Measurements from ENCODE around the gene SPATA21. TPM values are rescaled to one million over a fixed set of nuclear protein-coding genes. Genes with fewer than 3 reads are reported as not detected.

The SPATA21 gene
- total RNA-seq, 1 experiment from 2014 or later, result not detected

DNA sequence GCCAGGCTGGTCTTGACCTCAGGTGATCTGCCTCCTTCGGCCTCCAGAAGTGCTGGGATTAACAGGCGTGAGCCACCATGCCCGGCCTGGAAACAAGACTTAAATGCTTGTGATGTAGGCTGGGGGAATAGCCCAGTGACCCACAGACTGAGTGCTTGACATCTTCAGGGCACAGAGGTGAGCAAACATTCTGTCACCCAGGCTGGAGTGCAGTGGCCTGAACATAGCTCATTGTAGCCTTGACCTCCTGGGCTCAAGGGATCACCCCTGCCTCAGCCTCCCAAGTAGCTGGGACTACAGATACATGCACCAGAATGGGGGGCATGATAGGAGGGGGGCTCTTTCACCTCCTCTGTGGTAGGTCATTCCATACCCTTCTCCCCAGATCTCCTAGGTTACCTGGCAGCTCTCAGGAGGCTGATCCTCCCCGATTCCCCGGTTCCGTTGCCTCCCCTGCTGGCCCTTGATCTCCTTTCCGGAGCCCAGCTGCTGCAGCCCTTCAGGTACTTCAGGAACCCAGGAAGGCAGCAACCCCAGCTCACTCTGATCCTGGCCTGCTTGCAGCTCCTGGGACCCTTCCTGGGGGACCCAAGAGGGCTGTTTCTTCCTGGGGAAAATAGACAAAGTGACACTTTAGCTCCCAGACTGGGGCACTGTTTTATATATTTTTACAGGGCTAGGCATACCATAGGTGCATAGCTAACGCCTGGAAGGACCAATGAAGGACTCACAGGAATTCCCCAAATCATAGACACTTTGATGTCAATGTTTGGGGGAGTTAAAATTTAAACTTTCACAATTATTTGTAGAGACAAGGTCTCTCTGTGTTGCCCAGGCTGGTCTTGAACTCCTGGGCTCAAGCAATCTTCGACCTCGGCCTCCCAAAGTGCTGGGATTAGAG is 11.8 kb downstream of the SPATA21 start:
- no peaks in the 10 kb centered on the region for H4K20me1 ChIP-seq (ENCODE audit: control insufficient read depth, insufficient read depth, insufficient read length)
- H3K4me1 ChIP-seq (ENCODE audit: insufficient read depth, low read length), result peaks cover 3% of the 10 kb centered on the region; the same call in 1 of the 2 replicates

More for the DNA sequence above, 11.8 kb downstream of the SPATA21 start:
- Histone ChIP-seq H3K4me2 (ENCODE audit: insufficient read depth, insufficient read length, low read length) (no peak overlapping the region), H2BK12ac (ENCODE audit: insufficient read length, low read depth, low read length) (no peak overlapping the region), H3K18ac (ENCODE audit: insufficient read length, low read depth, low read length) (no peak overlapping the region), H3K79me2 (ENCODE audit: insufficient read depth, low read length) (no peaks in the 10 kb centered on the region), H3K23me2 (ENCODE audit: insufficient read length, low read depth, low read length, poor library complexity, severe bottlenecking) (no peaks in the 10 kb centered on the region), H4K91ac (ENCODE audit: insufficient read length, low read depth, low read length) (no peak overlapping the region), H3T11ph (ENCODE audit: low read length) (no peak overlapping the region), H3K4ac (ENCODE audit: low read depth, low read length) (no peak overlapping the region), H2BK15ac (ENCODE audit: low read depth, low read length) (no peak overlapping the region), H2AK5ac (ENCODE audit: insufficient read length, low read length) (no peak overlapping the region), H4K5ac (ENCODE audit: insufficient read length, low read depth, low read length) (no peak overlapping the region), H3K56ac (ENCODE audit: insufficient read length, low read depth, low read length) (no peak overlapping the region), H3K27me3 (ENCODE audit: insufficient read depth, low read length) (no peaks in the 10 kb centered on the region; the same call in 1 of the 2 replicates), H2BK20ac (ENCODE audit: low read depth, low read length, poor library complexity, severe bottlenecking) (no peak overlapping the region), H4K8ac (replicated peaks; ENCODE audit: insufficient read length, low read depth, low read length) (no peak overlapping the region), H3K14ac (ENCODE audit: insufficient read depth, low read length) (no peak overlapping the region), H3K79me1 (ENCODE audit: insufficient read depth, low read depth, low read length, poor library complexity, severe bottlenecking) (no peaks in the 10 kb centered on the region), H2BK120ac (ENCODE audit: low read depth, low read length, poor library complexity, severe bottlenecking) (no peak overlapping the region), H2AFZ (ENCODE audit: low read length) (no peak overlapping the region), H3K23ac (ENCODE audit: insufficient read length, low read depth, low read length) (no peak overlapping the region), H2BK5ac (ENCODE audit: insufficient read length, low read length) (no peak overlapping the region), H3K9me3 (ENCODE audit: control insufficient read depth, low read depth, low read length) (no peaks in the 10 kb centered on the region), H3K9ac (ENCODE audit: extremely low read depth, insufficient read length, low read length) (no peak overlapping the region), H3K27ac (ENCODE audit: insufficient read length, low read depth, low read length) (no peak overlapping the region)
- Mint-ChIP-seq H3K4me1 (peaks cover 7 to 9% of the 10 kb centered on the region in 2 experiments), H3K36me3 (ENCODE audit: insufficient read depth in 1 of 3, low read depth in 3 of 3) (no peaks in the 10 kb centered on the region), H3K4me3 (no peak overlapping the region), H3K27ac (no peak overlapping the region), H3K9me3 (no peaks in the 10 kb centered on the region), H3K27me3 (ENCODE audit: low read depth) (peaks cover 3% of the 10 kb centered on the region; the same call in 1 of the 2 replicates)
- no peak for DNase-seq
- TF ChIP-seq, protein P1, sequence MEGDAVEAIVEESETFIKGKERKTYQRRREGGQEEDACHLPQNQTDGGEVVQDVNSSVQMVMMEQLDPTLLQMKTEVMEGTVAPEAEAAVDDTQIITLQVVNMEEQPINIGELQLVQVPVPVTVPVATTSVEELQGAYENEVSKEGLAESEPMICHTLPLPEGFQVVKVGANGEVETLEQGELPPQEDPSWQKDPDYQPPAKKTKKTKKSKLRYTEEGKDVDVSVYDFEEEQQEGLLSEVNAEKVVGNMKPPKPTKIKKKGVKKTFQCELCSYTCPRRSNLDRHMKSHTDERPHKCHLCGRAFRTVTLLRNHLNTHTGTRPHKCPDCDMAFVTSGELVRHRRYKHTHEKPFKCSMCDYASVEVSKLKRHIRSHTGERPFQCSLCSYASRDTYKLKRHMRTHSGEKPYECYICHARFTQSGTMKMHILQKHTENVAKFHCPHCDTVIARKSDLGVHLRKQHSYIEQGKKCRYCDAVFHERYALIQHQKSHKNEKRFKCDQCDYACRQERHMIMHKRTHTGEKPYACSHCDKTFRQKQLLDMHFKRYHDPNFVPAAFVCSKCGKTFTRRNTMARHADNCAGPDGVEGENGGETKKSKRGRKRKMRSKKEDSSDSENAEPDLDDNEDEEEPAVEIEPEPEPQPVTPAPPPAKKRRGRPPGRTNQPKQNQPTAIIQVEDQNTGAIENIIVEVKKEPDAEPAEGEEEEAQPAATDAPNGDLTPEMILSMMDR (conservative IDR thresholded peaks at IDR 0.05), result no peak
- no CpG with 5 or more reads among the region's 10 CpGs for WGBS (ENCODE audit: extremely low coverage, insufficient read length, low lambda C conversion rate)
